Effector memory CD4-positive, alpha-beta T cell (primary cell): Measurements from ENCODE around the gene TIMM21.

Experiments used
- DNase-seq, 3 donors: peaks; one replicate each; pipeline ENCODE4 v3.0.0-alpha.2; 2020
- H3K27ac ChIP-seq: 2 replicates; pipeline ENCODE4 v1.7.0; 2013; ENCODE audit warnings: mild to moderate bottlenecking, low read length, moderate library complexity; ENCODE audit not compliant: insufficient read depth, poor library complexity, severe bottlenecking
- H3K27me3 ChIP-seq: replicated peaks from 2 replicates; pipeline ENCODE4 v1.7.0; 2013; ENCODE audit warnings: mild to moderate bottlenecking, low read length; ENCODE audit not compliant: insufficient read depth, control insufficient read depth, poor library complexity, severe bottlenecking
- H3K36me3 ChIP-seq: 2 replicates; pipeline ENCODE4 v1.7.0; 2013; ENCODE audit warnings: mild to moderate bottlenecking, low read length, moderate library complexity; ENCODE audit not compliant: control insufficient read depth, insufficient read depth
- H3K4me1 ChIP-seq: 2 replicates; pipeline ENCODE4 v1.7.0; 2013; ENCODE audit warnings: low read length, mild to moderate bottlenecking; ENCODE audit not compliant: control insufficient read depth, insufficient read depth, poor library complexity, severe bottlenecking
- H3K4me3 ChIP-seq: 2 replicates; pipeline ENCODE4 v1.7.0; 2013; ENCODE audit warnings: low read length, low read depth, mild to moderate bottlenecking; ENCODE audit not compliant: insufficient read depth, poor library complexity, severe bottlenecking
- H3K9me3 ChIP-seq: 2 replicates; pipeline ENCODE4 v1.7.0; 2013; ENCODE audit warnings: mild to moderate bottlenecking, low read length, moderate library complexity; ENCODE audit not compliant: control insufficient read depth
- total RNA-seq, 3 donors: gene quantifications; one replicate each; lab custom pipeline; 2026; lab: John Stamatoyannopoulos, UW

Gene TIMM21, protein sequence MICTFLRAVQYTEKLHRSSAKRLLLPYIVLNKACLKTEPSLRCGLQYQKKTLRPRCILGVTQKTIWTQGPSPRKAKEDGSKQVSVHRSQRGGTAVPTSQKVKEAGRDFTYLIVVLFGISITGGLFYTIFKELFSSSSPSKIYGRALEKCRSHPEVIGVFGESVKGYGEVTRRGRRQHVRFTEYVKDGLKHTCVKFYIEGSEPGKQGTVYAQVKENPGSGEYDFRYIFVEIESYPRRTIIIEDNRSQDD
- total RNA-seq, result 7.4 to 9.5 (median 8.5) reads per million in 3 donors

DNA sequence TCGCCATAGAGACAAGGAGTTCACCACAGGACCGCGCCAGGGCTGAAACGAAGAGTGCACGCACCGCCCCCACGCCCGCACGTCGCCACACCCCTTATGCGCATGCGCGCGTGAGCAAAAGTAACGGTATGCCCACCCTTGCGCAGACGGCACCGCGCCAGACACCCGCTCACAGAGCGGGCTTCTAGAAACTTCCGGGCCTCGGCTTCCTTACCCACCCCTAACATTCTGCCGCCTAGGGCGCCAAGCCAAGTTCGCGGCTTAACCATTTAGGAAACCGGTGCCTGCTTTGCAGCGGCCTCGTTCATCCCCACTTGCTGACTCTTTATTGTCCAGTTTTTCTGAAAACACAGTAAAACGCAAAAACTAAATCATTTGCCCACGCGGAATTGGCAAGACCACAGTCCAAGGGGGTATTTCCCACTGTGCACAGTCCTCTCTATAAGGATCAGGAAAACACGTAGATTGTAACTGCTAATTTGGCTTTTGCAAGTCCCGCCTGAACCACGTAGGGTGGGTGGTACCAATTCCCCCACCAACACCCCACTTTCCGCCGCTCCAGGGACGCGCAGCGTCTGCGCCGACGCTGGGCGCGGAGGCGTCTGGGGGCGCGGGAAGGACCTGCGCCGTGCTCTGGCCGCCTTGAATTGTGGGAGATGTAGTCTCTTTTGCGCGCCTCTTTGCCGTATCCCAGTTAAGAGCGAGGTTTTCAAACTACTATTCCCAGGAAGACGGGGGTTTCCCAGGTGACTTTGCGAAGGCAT lies at the start of gene TIMM21, which contains the start of gene FBXO15:
TIMM21 (plus strand) TSS at position 745 of the 764 bp plus-strand sequence. CDS start 286 bp downstream, outside the sequence.
FBXO15 (minus strand) TSS at position 56 of the 764 bp plus-strand sequence; CDS start at position 7, 49 bp downstream.
- DNase-seq, result peak; percentile 91 to 94 (median 93)
- peak within 1 kb of the TSS; percentile 95 for H3K27ac ChIP-seq
- H3K27me3 ChIP-seq, result no peaks in the 10 kb centered on the region
- no peaks in the 10 kb centered on the region for H3K9me3 ChIP-seq
- H3K36me3 ChIP-seq, result peaks cover 4% of the 10 kb centered on the region
- H3K4me3 ChIP-seq, result peak within 1 kb of the TSS; percentile 82
- H3K4me1 ChIP-seq, result peaks cover 4% of the 10 kb centered on the region

DNA sequence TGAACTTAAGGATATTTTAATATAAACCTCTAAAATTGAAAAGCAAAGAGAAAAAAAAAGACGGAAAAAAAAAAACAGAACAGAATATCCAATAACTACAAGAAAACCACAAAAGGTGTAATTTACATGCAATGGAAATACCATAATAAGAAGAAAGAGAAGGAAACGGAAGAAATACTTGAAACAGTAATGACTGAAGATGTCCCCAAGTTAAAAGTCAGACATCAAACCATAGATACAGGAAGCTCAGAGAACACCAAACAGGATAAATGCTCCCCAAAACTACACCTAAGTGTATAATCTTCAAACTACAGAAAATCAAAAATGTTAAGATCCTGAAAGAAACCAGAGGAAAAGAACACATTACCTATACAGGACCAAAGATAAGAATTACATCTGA lies 39.9 kb upstream of the TIMM21 start:
- H3K4me3 ChIP-seq, result no peak overlapping the region
- no peaks in the 10 kb centered on the region for H3K36me3 ChIP-seq
- H3K9me3 ChIP-seq, result peaks cover 6% of the 10 kb centered on the region
- no peaks in the 10 kb centered on the region for H3K4me1 ChIP-seq
- H3K27me3 ChIP-seq, result no peaks in the 10 kb centered on the region
- no peak for DNase-seq
- H3K27ac ChIP-seq, result no peak overlapping the region

DNA sequence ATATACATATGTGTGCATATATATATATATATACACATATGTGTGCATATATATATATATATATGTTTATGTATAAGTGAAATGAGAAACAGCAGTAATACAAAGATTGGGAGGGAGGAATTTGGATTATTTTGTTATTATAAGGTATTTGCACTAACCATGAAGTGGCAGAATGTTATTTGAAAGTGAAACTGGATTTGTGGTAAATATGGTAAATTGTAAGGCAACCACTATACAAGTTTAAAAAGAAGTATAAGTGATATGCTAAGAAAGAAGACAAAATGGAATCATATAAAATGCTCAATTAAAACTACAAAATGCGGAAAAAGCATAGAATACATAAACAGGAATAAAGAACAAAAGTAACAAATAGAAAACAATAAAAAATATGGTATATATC lies 38.2 kb upstream of the TIMM21 start:
- H3K4me1 ChIP-seq, result no peaks in the 10 kb centered on the region
- no peak overlapping the region for H3K4me3 ChIP-seq
- H3K27ac ChIP-seq, result no peak overlapping the region
- no peaks in the 10 kb centered on the region for H3K36me3 ChIP-seq
- no peak for DNase-seq
- no peaks in the 10 kb centered on the region for H3K27me3 ChIP-seq
- H3K9me3 ChIP-seq, result peaks cover 6% of the 10 kb centered on the region

DNA sequence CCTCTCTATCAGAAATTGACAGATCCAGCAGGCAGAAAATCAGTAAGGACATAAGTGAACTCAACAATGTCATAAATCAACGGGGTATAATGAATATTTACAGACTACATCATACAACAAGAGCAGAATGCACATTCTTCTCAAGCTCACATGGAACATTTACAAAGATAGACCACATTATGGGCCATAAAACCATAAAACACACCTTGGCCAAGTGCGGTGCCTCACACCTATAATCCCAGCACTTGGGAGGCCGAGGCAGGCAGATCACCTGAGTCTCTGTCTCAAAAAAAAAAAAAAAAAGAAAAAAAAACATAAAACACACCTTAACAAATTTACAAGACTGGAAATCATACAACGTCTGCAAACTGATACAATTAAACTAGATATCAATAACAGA lies 37.3 kb upstream of the TIMM21 start:
- no peaks in the 10 kb centered on the region for H3K36me3 ChIP-seq
- no peak overlapping the region for H3K4me3 ChIP-seq
- H3K27ac ChIP-seq, result no peak overlapping the region
- H3K9me3 ChIP-seq, result peaks cover 6% of the 10 kb centered on the region
- DNase-seq, result no peak
- no peaks in the 10 kb centered on the region for H3K27me3 ChIP-seq
- no peaks in the 10 kb centered on the region for H3K4me1 ChIP-seq

DNA sequence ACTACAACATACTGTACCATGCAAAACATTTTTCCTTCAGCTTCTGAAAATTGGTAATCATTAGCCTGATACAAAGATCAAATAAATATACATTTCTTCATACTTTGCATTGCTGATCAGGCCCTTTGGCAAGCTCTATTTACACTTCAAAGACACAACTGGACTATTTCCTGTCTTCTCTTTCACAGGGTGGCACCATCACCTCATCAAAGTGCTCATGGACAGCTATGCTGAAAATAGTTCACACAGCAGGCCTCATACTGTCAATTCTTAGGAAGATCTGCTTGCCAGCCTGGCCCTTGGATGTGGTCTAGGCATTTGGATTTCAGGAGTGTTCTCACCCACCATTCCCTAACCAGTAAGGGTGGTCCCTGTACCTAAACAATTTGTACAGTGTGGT lies 34.6 kb upstream of the TIMM21 start:
- DNase-seq, result no peak
- Histone ChIP-seq H3K4me3 (no peak overlapping the region), H3K9me3 (no peaks in the 10 kb centered on the region)

DNA sequence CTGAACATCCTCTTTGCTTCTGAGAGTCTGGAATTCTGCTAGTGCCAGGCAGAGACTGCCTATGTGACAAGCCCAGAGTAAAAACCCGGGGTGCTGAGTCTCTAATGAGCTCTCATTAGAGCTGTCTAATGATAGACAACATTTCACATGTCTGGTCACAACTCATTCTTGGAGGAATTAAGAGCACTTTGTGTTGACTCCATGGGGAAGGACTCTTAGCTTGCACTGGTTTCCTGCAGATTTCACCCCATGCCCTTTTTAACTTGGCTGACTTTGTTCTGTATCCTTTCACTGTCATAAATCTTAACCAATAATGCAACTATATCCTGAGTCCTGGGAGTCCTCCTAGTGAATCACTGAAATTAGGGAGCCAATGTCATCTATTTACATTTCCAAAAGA lies 34.2 kb upstream of the TIMM21 start:
- no peak for DNase-seq
- no peak overlapping the region for H3K4me3 ChIP-seq
- no peaks in the 10 kb centered on the region for H3K9me3 ChIP-seq
- no peaks in the 10 kb centered on the region for H3K27me3 ChIP-seq
- H3K4me1 ChIP-seq, result no peaks in the 10 kb centered on the region
- no peak overlapping the region for H3K27ac ChIP-seq
- no peaks in the 10 kb centered on the region for H3K36me3 ChIP-seq

More for the DNA sequence above, 34.6 kb upstream of the TIMM21 start:
- no peak overlapping the region for H3K27ac ChIP-seq
- H3K4me1 ChIP-seq, result no peaks in the 10 kb centered on the region
- no peaks in the 10 kb centered on the region for H3K36me3 ChIP-seq
- no peaks in the 10 kb centered on the region for H3K27me3 ChIP-seq

DNA sequence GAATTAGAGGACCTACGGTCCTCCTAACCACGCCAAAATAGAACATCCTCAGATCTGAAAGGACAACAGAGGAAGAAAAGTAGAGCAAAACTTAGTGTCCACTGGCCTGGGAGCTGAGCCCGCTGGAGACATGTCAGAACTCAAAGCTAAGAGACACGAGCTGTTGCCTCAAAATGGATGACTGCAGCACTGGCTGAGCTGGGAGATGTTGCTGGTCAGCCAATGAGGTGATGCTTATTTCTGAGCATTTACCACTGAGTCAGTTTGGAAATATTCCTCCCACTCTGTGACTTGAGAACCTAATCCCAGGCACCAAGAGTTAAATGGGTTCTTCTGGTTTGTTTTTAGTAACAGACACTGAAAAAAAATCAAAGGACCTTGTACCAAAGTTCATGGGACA lies 33.3 kb upstream of the TIMM21 start:
- no peak overlapping the region for H3K27ac ChIP-seq

DNA sequence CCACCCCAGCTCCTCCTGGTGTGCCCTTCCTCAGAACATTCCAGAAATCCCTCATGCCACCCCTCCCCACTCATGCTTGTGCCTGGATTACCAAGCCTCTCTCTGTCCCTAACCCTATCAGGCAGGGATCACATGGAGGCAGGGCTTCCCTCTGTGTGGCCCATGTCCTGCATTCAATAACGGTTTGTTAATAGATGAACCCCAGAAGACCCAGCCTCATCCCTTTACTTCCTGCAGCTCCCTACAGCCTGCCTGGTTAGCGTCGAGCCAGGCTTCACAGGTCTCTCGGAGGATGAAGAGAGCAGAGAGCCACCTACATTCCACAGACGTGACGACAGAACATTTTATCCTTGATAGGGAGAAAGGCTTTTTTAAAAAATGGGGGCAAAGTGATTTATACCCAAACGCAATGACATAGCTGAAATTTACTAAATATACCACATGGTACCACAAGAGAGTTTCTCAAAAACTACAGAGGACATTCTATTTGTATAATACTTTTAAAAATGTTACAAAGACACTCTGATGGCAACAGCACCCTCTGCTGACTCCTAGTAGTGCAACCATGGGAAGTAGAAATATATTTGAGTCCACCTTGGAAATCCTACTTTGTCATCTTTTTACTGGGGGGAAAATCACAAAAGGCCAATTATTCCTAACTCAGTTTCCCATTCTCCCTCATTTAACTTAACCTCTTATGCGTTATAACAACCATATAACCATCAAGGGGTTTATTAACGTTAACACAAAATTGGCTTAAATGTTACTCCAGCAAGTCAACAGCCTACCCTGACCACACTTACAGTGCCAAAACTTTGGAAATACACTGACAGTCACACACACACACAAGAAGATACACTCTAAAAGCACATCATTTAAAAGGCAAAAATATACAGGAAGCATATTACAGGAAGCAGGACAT lies 31.4 kb upstream of the TIMM21 start:
- Histone ChIP-seq H3K36me3 (no peaks in the 10 kb centered on the region), H3K4me3 (no peak overlapping the region), H3K27me3 (no peaks in the 10 kb centered on the region), H3K4me1 (no peaks in the 10 kb centered on the region), H3K27ac (no peak overlapping the region), H3K9me3 (no peaks in the 10 kb centered on the region)
- DNase-seq, result no peak

More for the DNA sequence above, 33.3 kb upstream of the TIMM21 start:
- Histone ChIP-seq H3K4me1 (no peaks in the 10 kb centered on the region), H3K4me3 (no peak overlapping the region), H3K36me3 (no peaks in the 10 kb centered on the region), H3K9me3 (no peaks in the 10 kb centered on the region), H3K27me3 (no peaks in the 10 kb centered on the region)
- no peak for DNase-seq

DNA sequence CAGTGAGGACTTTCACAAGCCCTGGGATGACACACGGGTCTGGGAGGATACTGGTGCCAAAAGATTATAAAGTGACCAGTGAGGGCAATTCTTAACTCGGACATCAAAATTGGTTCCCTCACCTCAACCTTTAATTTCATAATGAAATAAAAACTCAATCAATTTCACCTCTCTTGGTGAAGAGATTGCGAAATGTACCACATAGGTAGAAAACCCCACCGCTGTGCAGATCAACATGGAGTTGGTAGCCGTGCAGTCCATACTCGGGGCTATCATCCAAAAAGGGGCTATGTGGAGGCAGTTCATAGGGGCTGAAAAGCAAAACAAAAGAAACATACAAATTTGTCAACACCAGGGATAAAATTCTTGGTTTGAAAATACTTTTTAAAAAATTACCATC lies 25.1 kb upstream of the TIMM21 start:
- Histone ChIP-seq H3K9me3 (no peaks in the 10 kb centered on the region), H3K27ac (no peak overlapping the region), H3K4me3 (no peak overlapping the region), H3K4me1 (no peaks in the 10 kb centered on the region), H3K36me3 (no peaks in the 10 kb centered on the region), H3K27me3 (no peaks in the 10 kb centered on the region)
- no peak for DNase-seq
